HepG2 (cell line): Measurements from ENCODE around the gene CAMK4. TPM values are rescaled to one million over a fixed set of nuclear protein-coding genes. Genes with fewer than 3 reads are reported as not detected.

ENCODE experiments used
- ATAC-seq: fragments of 200-7000 bp; cut with Tn5 transposase; 3 replicates; pipeline ENCODE4 v1.9.1; 2020; ENCODE audit warnings: mild to moderate bottlenecking, moderate library complexity
- BruUV-seq: library from RNA; stranded (reverse); fragments of 400-500 nt; replicated peaks from 2 replicates; lab custom pipeline; 2021; lab: Mats Ljungman, UMichigan
- CTCF ChIA-PET: fragments of 300-600 bp; formaldehyde crosslinking; extraction: SDS; loops from one replicate; lab custom pipeline; 2021; ENCODE audit warnings: low total read pairs, inconsistent platforms, low intra/inter-chr PET ratio; lab: Yijun Ruan, JAX
- POLR2A ChIA-PET: fragments of 350-600 bp; sonication (Branson Sonifier 250); formaldehyde crosslinking; loops from one replicate; lab custom pipeline; 2020; ENCODE audit warnings: antibody characterized with exemption, inconsistent platforms; lab: Yijun Ruan, JAX
- DNase-seq: peaks from one replicate; pipeline ENCODE4 v3.0.0-alpha.2; 2015; ENCODE audit warnings: low spot score
- FAIRE-seq: peaks from 3 replicates; lab custom pipeline; 2011; peaks lifted over from hg19 to GRCh38; lab: Jason Lieb, UNC
- H2AFZ ChIP-seq: one replicate; pipeline ENCODE4 v1.6.1; 2011; ENCODE audit warnings: low read length, inconsistent platforms
- H3K27ac ChIP-seq: fragments of 300-600 bp; 3 replicates; pipeline ENCODE4 v1.8.0; 2011; ENCODE audit warnings: mixed run types, mild to moderate bottlenecking, mixed read lengths, low read length, inconsistent platforms; ENCODE audit not compliant: insufficient read depth; ENCODE audit errors: extremely low read length
- H3K27me3 ChIP-seq, 2 experiments: fragments of 200-600 bp in 1 of 2; 2 replicates in 1 of 2; 3 replicates in 1 of 2; pipeline versions ENCODE4 v1.6.0 to v1.8.0; 2011; ENCODE audit warnings: low read length in 2 of 2, mild to moderate bottlenecking in 2 of 2, moderate library complexity in 2 of 2, inconsistent platforms in 1 of 2; ENCODE audit not compliant: insufficient read depth in 2 of 2, control insufficient read depth in 1 of 2
- H3K36me3 ChIP-seq, 2 experiments: fragments of 200-600 bp in 1 of 2; replicated peaks in 1 of 2; 2 replicates in 1 of 2; 3 replicates in 1 of 2; pipeline versions ENCODE4 v1.5.1 to v1.8.0; 2011; ENCODE audit warnings: low read length in 2 of 2, inconsistent platforms in 1 of 2; ENCODE audit not compliant: insufficient read depth in 2 of 2, control insufficient read depth in 1 of 2
- H3K4me1 ChIP-seq: 2 replicates; pipeline ENCODE4 v1.5.1; 2012; ENCODE audit warnings: low read length, inconsistent platforms; ENCODE audit not compliant: insufficient read depth
- H3K4me2 ChIP-seq: 2 replicates; pipeline ENCODE4 v1.6.0; 2011; ENCODE audit warnings: low read depth, low read length, inconsistent platforms
- H3K4me3 ChIP-seq, 3 experiments: fragments of 200-600 bp in 1 of 3; sonication (generic), shearing (Covaris generic) in 1 of 3; replicated peaks in 1 of 3; 2 replicates each; pipeline ENCODE4 v1.5.1; 2011 to 2016; ENCODE audit warnings: low read length in 3 of 3, inconsistent platforms in 2 of 3, low read depth in 2 of 3, mild to moderate bottlenecking in 2 of 3, control low read depth in 1 of 3, mixed read lengths in 1 of 3; ENCODE audit not compliant: insufficient read depth in 1 of 3
- H3K79me2 ChIP-seq: one replicate; pipeline ENCODE4 v1.6.1; 2011; ENCODE audit warnings: low read length, inconsistent platforms; ENCODE audit not compliant: insufficient read depth
- H3K9ac ChIP-seq: 2 replicates; pipeline ENCODE4 v1.6.0; 2011; ENCODE audit warnings: mild to moderate bottlenecking, low read depth, low read length, inconsistent platforms; ENCODE audit not compliant: insufficient read depth
- H3K9me3 ChIP-seq: 2 replicates; pipeline ENCODE4 v1.5.1; 2012; ENCODE audit warnings: mild to moderate bottlenecking, low read length
- H4K20me1 ChIP-seq: 2 replicates; pipeline ENCODE4 v1.6.0; 2011; ENCODE audit warnings: inconsistent platforms, mild to moderate bottlenecking, low read length, moderate library complexity; ENCODE audit not compliant: insufficient read depth
- ESRRA ChIP-seq: sonication (generic); formaldehyde crosslinking; IDR thresholded peaks from 2 replicates; pipeline ENCODE4 v1.5.1; 2020; ENCODE audit warnings: mild to moderate bottlenecking, low read depth, missing genetic modification reagents
- LCORL ChIP-seq, 2 experiments: fragments of 450-650 bp in 1 of 2; sonication (generic) in 1 of 2; formaldehyde crosslinking in 1 of 2; IDR thresholded peaks; 2 replicates each; pipeline versions ENCODE4 v1.5.0 to v1.6.1; 2017 to 2020; ENCODE audit warnings: antibody characterized with exemption in 1 of 2, missing genetic modification reagents in 1 of 2
- MBD4 ChIP-seq: IDR thresholded peaks from 2 replicates; pipeline ENCODE4 v1.6.1; 2012; ENCODE audit warnings: low read length, inconsistent platforms, borderline replicate concordance
- MXI1 ChIP-seq: IDR thresholded peaks from 3 replicates; pipeline ENCODE4 v1.6.1; 2012; ENCODE audit warnings: low read depth, low read length, inconsistent platforms, borderline replicate concordance
- SMAD3 ChIP-seq: sonication (generic); formaldehyde crosslinking; IDR thresholded peaks from 2 replicates; pipeline ENCODE4 v1.4.0; 2020; ENCODE audit warnings: missing genetic modification reagents
- SUZ12 ChIP-seq: fragments of 150-350 bp; IDR thresholded peaks from 2 replicates; pipeline ENCODE4 v1.6.1; 2014; ENCODE audit warnings: low read depth, low read length
- TBX2 ChIP-seq: sonication (generic); formaldehyde crosslinking; IDR thresholded peaks from 2 replicates; pipeline ENCODE4 v1.5.0; 2020; ENCODE audit warnings: missing genetic modification reagents, mild to moderate bottlenecking, borderline replicate concordance
- TCF7 ChIP-seq: sonication (generic); IDR thresholded peaks from 2 replicates; pipeline ENCODE4 v1.6.1; 2016; ENCODE audit warnings: antibody characterized with exemption, low read depth
- ZNF205 ChIP-seq: IDR thresholded peaks from 2 replicates; pipeline ENCODE4 v1.6.1; 2018; ENCODE audit warnings: missing biosample characterization, missing genetic modification reagents
- ZNF430 ChIP-seq: sonication (generic); formaldehyde crosslinking; IDR thresholded peaks from 2 replicates; pipeline ENCODE4 v1.9.0; 2021; ENCODE audit warnings: mild to moderate bottlenecking, missing genetic modification reagents
- ZNF550 ChIP-seq: sonication (generic); formaldehyde crosslinking; IDR thresholded peaks from 2 replicates; pipeline ENCODE4 v1.4.0; 2020; ENCODE audit warnings: mild to moderate bottlenecking, missing genetic modification reagents, borderline replicate concordance
- ZNF761 ChIP-seq: sonication (generic); formaldehyde crosslinking; conservative IDR thresholded peaks from 2 replicates; pipeline ENCODE4 v1.4.0; 2020; ENCODE audit warnings: mild to moderate bottlenecking, missing genetic modification reagents
- in situ Hi-C: cut with HindIII; loops from 2 replicates; pipeline ENCODE4 v1.10.0; 2017; ENCODE audit warnings: low pct_unique_long_range_greater_than_20kb; ENCODE audit not compliant: extremely low pct_ligation_motif_present
- intact Hi-C: fragments of 100-400 bp; cut with micrococcal nuclease; formaldehyde crosslinking; loops from one replicate; pipeline ENCODE4 v1.10.0; 2022; ENCODE audit not compliant: unreplicated experiment
- polyA plus RNA-seq, 8 experiments: library from polyadenylated mRNA; depleted of rRNA in 3 of 8; stranded (reverse) in 7 of 8; unstranded in 1 of 8; fragments of >200 nt; fragmentation: Illumina TruSeq in 4 of 8; extraction: Trizol in 4 of 8; gene quantifications; 2 replicates each; pipeline versions ENCODE4 v1.2.1 to v1.2.3, GENCODE V29; 2011 to 2016; ENCODE audit warnings: low read depth in 4 of 8, missing spikeins in 1 of 8, mixed read lengths in 1 of 8; ENCODE audit not compliant: insufficient read depth in 1 of 8
- total RNA-seq, 5 experiments: library from RNA; depleted of rRNA; stranded (reverse); fragments of >200 nt; fragmentation: Illumina TruSeq; extraction: Trizol; gene quantifications; 2 replicates each; pipeline ENCODE4 v1.2.3, GENCODE V29; 2016; ENCODE audit warnings: low read depth in 1 of 5
- TF ChIP-seq, protein P1 (sequence below): sonication (generic); formaldehyde crosslinking; IDR thresholded peaks from 2 replicates; pipeline ENCODE4 v1.8.1; 2023; ENCODE audit warnings: mild to moderate bottlenecking, moderate library complexity, missing genetic modification reagents
- TF ChIP-seq, protein P2 (sequence below): sonication (generic); formaldehyde crosslinking; IDR thresholded peaks from 2 replicates; pipeline ENCODE4 v1.5.1; 2020; ENCODE audit warnings: mild to moderate bottlenecking, missing genetic modification reagents, moderate library complexity
- TF ChIP-seq, protein P3 (sequence below): sonication (generic); formaldehyde crosslinking; IDR thresholded peaks from 2 replicates; pipeline ENCODE4 v1.5.0; 2020; ENCODE audit warnings: missing genetic modification reagents, mild to moderate bottlenecking, borderline replicate concordance
- TF ChIP-seq, protein P4 (sequence below): sonication (generic); formaldehyde crosslinking; IDR thresholded peaks from 2 replicates; pipeline ENCODE4 v1.4.0; 2020; ENCODE audit warnings: low read depth, missing genetic modification reagents

Gene CAMK4
- total and polyA plus RNA-seq, 2 of the 13 experiments (the other 11 are each of a cell fraction or from before 2014, with no cell fraction given) = not detected

DNA sequence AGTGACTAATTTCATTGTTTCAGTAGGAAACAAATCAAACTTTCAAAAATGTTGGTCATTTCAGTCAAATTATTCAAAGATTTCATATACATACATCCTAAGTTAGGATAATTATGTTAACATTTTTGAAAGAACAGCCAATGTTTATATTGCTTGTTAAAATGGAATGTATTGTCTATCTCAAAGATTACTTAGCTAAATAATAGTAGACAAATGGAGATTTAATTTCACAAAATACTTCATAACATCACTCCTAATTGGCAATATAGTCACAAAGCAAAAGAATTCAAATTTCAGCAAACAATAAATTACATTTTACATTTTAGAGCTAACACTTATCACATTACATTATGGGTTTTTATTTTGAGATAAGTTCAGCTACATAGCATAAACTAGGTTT, 262.7 kb downstream of the CAMK4 start:
- Histone ChIP-seq H3K4me1 (no peaks in the 10 kb centered on the region), H3K36me3 (no peaks in the 10 kb centered on the region), H3K4me2 (no peak overlapping the region), H3K27ac (no peak overlapping the region), H3K9me3 (no peaks in the 10 kb centered on the region), H3K27me3 (0 out of 5 replicates have a peak, but pooled peaks cover 0 to 4% of the 10 kb centered on the region in 2 experiments), H3K4me3 (no peak overlapping the region), H3K9ac (no peak overlapping the region), H4K20me1 (no peaks in the 10 kb centered on the region), H2AFZ (no peak overlapping the region), H3K79me2 (no peaks in the 10 kb centered on the region)
- no peak for FAIRE-seq
- in situ Hi-C loops (loop anchor here (25.0 kb wide), 1 partner anchor 325 kb away; no protein-coding TSS in a partner anchor), intact Hi-C loops (no loop called here)
- ChIA-PET POLR2A (no interaction called here), CTCF (no interaction called here)
- no peak for DNase-seq
- ATAC-seq = no peak
- BruUV-seq = no TSS peak
- TF ChIP-seq ZNF205 (CRISPR knock-in tag) = no peak
- no peak for TF ChIP-seq TBX2
- TF ChIP-seq SMAD3 = no peak
- TF ChIP-seq SUZ12 = no peak
- TF ChIP-seq, protein P1, sequence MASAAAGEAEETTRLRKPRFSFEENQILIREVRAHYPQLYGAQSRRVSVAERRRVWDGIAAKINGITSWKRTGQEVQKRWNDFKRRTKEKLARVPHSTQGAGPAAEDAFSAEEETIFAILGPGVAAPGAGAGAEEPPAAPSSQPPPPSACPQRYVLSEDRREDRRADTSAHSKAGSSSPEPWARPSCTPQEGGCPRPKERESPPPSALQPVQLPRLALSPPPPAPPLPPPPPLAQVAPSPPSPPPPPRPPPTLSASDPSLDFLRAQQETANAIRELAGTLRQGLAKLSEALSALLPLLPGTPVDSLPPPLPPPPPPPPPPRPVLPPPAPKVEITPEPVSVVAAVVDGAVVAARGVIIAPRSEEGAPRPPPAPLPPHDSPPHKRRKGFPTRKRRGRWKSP = no peak
- TF ChIP-seq, protein P2, sequence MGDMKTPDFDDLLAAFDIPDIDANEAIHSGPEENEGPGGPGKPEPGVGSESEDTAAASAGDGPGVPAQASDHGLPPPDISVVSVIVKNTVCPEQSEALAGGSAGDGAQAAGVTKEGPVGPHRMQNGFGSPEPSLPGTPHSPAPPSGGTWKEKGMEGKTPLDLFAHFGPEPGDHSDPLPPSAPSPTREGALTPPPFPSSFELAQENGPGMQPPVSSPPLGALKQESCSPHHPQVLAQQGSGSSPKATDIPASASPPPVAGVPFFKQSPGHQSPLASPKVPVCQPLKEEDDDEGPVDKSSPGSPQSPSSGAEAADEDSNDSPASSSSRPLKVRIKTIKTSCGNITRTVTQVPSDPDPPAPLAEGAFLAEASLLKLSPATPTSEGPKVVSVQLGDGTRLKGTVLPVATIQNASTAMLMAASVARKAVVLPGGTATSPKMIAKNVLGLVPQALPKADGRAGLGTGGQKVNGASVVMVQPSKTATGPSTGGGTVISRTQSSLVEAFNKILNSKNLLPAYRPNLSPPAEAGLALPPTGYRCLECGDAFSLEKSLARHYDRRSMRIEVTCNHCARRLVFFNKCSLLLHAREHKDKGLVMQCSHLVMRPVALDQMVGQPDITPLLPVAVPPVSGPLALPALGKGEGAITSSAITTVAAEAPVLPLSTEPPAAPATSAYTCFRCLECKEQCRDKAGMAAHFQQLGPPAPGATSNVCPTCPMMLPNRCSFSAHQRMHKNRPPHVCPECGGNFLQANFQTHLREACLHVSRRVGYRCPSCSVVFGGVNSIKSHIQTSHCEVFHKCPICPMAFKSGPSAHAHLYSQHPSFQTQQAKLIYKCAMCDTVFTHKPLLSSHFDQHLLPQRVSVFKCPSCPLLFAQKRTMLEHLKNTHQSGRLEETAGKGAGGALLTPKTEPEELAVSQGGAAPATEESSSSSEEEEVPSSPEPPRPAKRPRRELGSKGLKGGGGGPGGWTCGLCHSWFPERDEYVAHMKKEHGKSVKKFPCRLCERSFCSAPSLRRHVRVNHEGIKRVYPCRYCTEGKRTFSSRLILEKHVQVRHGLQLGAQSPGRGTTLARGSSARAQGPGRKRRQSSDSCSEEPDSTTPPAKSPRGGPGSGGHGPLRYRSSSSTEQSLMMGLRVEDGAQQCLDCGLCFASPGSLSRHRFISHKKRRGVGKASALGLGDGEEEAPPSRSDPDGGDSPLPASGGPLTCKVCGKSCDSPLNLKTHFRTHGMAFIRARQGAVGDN (CRISPR knock-in tag) = no peak
- TF ChIP-seq, protein P3, sequence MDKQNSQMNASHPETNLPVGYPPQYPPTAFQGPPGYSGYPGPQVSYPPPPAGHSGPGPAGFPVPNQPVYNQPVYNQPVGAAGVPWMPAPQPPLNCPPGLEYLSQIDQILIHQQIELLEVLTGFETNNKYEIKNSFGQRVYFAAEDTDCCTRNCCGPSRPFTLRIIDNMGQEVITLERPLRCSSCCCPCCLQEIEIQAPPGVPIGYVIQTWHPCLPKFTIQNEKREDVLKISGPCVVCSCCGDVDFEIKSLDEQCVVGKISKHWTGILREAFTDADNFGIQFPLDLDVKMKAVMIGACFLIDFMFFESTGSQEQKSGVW (CRISPR knock-in tag) = no peak
- TF ChIP-seq TCF7 = no peak
- TF ChIP-seq MXI1 = no peak
- no peak for TF ChIP-seq ZNF761 (CRISPR knock-in tag)
- TF ChIP-seq LCORL (IDR thresholded peaks at IDR 0.05) = no peak
- no peak for TF ChIP-seq LCORL (CRISPR knock-in tag; IDR thresholded peaks at IDR 0.05)
- no peak for TF ChIP-seq ZNF550 (CRISPR knock-in tag)
- TF ChIP-seq ZNF430 = no peak
- no peak for TF ChIP-seq ESRRA (CRISPR knock-in tag)
- TF ChIP-seq, protein P4, sequence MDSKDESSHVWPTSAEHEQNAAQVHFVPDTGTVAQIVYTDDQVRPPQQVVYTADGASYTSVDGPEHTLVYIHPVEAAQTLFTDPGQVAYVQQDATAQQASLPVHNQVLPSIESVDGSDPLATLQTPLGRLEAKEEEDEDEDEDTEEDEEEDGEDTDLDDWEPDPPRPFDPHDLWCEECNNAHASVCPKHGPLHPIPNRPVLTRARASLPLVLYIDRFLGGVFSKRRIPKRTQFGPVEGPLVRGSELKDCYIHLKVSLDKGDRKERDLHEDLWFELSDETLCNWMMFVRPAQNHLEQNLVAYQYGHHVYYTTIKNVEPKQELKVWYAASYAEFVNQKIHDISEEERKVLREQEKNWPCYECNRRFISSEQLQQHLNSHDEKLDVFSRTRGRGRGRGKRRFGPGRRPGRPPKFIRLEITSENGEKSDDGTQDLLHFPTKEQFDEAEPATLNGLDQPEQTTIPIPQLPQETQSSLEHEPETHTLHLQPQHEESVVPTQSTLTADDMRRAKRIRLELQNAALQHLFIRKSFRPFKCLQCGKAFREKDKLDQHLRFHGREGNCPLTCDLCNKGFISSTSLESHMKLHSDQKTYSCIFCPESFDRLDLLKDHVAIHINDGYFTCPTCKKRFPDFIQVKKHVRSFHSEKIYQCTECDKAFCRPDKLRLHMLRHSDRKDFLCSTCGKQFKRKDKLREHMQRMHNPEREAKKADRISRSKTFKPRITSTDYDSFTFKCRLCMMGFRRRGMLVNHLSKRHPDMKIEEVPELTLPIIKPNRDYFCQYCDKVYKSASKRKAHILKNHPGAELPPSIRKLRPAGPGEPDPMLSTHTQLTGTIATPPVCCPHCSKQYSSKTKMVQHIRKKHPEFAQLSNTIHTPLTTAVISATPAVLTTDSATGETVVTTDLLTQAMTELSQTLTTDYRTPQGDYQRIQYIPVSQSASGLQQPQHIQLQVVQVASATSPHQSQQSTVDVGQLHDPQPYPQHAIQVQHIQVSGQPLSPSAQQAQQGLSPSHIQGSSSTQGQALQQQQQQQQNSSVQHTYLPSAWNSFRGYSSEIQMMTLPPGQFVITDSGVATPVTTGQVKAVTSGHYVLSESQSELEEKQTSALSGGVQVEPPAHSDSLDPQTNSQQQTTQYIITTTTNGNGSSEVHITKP (CRISPR knock-in tag) = no peak
- no peak for TF ChIP-seq MBD4
